ENCODE results near the gene RAB36. TPM values are rescaled to one million over a fixed set of nuclear protein-coding genes. Genes with fewer than 3 reads are reported as not detected.
A peak's percentile ranks its signal among the peaks of the same experiment; 100 is the strongest.

RAB36 gene
- total RNA-seq, 6 experiments from 2014 or later = 5.4 to 7.1 (median 6.3) TPM

GRCh38 chr22:23142546-23143105 lies 2.7 kb upstream of the RAB36 start:
- Mint-ChIP-seq H3K36me3 (ENCODE audit: low read depth) (no peaks in the 10 kb centered on the region), H3K4me3 (peak overlapping the region; percentile 85)
- TF ChIP-seq CTCF (IDR thresholded peaks at IDR 0.05) = no peak

GRCh38 chr22:23143119-23143518 lies 2.2 kb upstream of the RAB36 start:
- H3K27ac Mint-ChIP-seq = peak overlapping the region; percentile 94; the same call in 1 of the 2 replicates
- no peaks in the 10 kb centered on the region for H3K9me3 Mint-ChIP-seq
- no peak for TF ChIP-seq CTCF (IDR thresholded peaks at IDR 0.05)
- H3K36me3 Mint-ChIP-seq (ENCODE audit: low read depth) = no peaks in the 10 kb centered on the region
- DNase-seq = no peak
- peaks cover 43% of the 10 kb centered on the region for H3K4me1 Mint-ChIP-seq (ENCODE audit: low read depth)
- H3K27me3 Mint-ChIP-seq (ENCODE audit: insufficient read depth) = peaks cover 3% of the 10 kb centered on the region
- no peak overlapping the region for H3K4me3 Mint-ChIP-seq

More at GRCh38 chr22:23142546-23143105, 2.7 kb upstream of the RAB36 start:
- H3K27ac Mint-ChIP-seq = peak overlapping the region; percentile 94
- no peaks in the 10 kb centered on the region for H3K9me3 Mint-ChIP-seq
- peaks cover 3% of the 10 kb centered on the region for H3K27me3 Mint-ChIP-seq (ENCODE audit: insufficient read depth)
- H3K4me1 Mint-ChIP-seq (ENCODE audit: low read depth) = peaks cover 44% of the 10 kb centered on the region
- no peak for DNase-seq

- Mint-ChIP-seq H3K9me3 (no peaks in the 10 kb centered on the region), H3K27ac (peak overlapping the region; percentile 95; the same call in 1 of the 2 replicates), H3K4me1 (ENCODE audit: low read depth) (peaks cover 36% of the 10 kb centered on the region), H3K4me3 (peak overlapping the region; percentile 94), H3K27me3 (ENCODE audit: insufficient read depth) (peaks cover 3% of the 10 kb centered on the region), H3K36me3 (ENCODE audit: low read depth) (no peaks in the 10 kb centered on the region)
- no peak for TF ChIP-seq CTCF (IDR thresholded peaks at IDR 0.05)
- no peak for DNase-seq
These were observed 845 bp upstream of the RAB36 start for GRCh38 chr22:23144432-23144831.

- TF ChIP-seq CTCF (IDR thresholded peaks at IDR 0.05) = no peak
- Mint-ChIP-seq H3K4me3 (peak overlapping the region; percentile 94), H3K9me3 (no peaks in the 10 kb centered on the region), H3K36me3 (ENCODE audit: low read depth) (no peaks in the 10 kb centered on the region), H3K4me1 (ENCODE audit: low read depth) (peaks cover 36% of the 10 kb centered on the region), H3K27me3 (ENCODE audit: insufficient read depth) (peaks cover under 1% of the 10 kb centered on the region), H3K27ac (peak overlapping the region; percentile 95)
- no peak for DNase-seq
These were observed 697 bp downstream of the RAB36 start for GRCh38 chr22:23145878-23146470.

GRCh38 chr22:23146478-23147205 lies 1.4 kb downstream of the RAB36 start:
- TF ChIP-seq CTCF (IDR thresholded peaks at IDR 0.05) = no peak
- H3K36me3 Mint-ChIP-seq (ENCODE audit: low read depth) = no peaks in the 10 kb centered on the region
- peak overlapping the region; percentile 95 for H3K27ac Mint-ChIP-seq
- no peaks in the 10 kb centered on the region for H3K9me3 Mint-ChIP-seq
- peaks cover 36% of the 10 kb centered on the region for H3K4me1 Mint-ChIP-seq (ENCODE audit: low read depth)
- H3K4me3 Mint-ChIP-seq = peak overlapping the region; percentile 94
- peak; percentile 21 for DNase-seq
- H3K27me3 Mint-ChIP-seq (ENCODE audit: insufficient read depth) = no peaks in the 10 kb centered on the region; the same call in 1 of the 2 replicates

All from HFFc6 (cell line).